Naive thymus-derived CD8-positive, alpha-beta T cell (primary cell): ENCODE measurements around the gene USP32. TPM values are rescaled to one million over a fixed set of nuclear protein-coding genes. Genes with fewer than 3 reads are reported as not detected.
A peak's percentile ranks its signal among the peaks of the same experiment; 100 is the strongest.
"Not testable (repeated sequence)": the region's sequence is repeated elsewhere in the genome, so short reads cannot be mapped to it uniquely, and the experiment has no call there.

ENCODE experiments used
- ATAC-seq, 2 donors: fragments of 150-1000 bp; cut with Tn5 transposase in 1 of 2; sonication (Bioruptor Pico), chemical (Tn5 transposase) in 1 of 2; 1 replicate in 1 of 2; 2 replicates in 1 of 2; pipeline ENCODE4 v1.10.0; 2021; ENCODE audit warnings: mild to moderate bottlenecking in 2 of 2, moderate library complexity in 2 of 2
- POLR2A ChIA-PET: fragments of 350-600 bp; sonication (Branson Sonifier 250); formaldehyde crosslinking; loops from one replicate; lab custom pipeline; 2021; ENCODE audit warnings: antibody characterized with exemption; lab: Charles Lee
- DNase-seq, 10 donors: peaks; one replicate each; pipeline versions ENCODE4 v3.0.0 to v3.0.0-alpha.2; 2020 to 2022
- H3K27ac Mint-ChIP-seq, 10 donors: one replicate each; pipeline ENCODE4 v1.8.0; 2020 to 2022; ENCODE audit warnings: mild to moderate bottlenecking in 10 of 10, mixed read lengths in 10 of 10, moderate library complexity in 4 of 10, inconsistent platforms in 1 of 10
- H3K27me3 Mint-ChIP-seq, 5 donors: one replicate each; pipeline ENCODE4 v1.8.0; 2021 to 2022; ENCODE audit warnings: mixed read lengths in 5 of 5
- H3K36me3 Mint-ChIP-seq, 3 donors: one replicate each; pipeline ENCODE4 v1.8.0; 2020 to 2022; ENCODE audit warnings: mixed read lengths in 3 of 3, mild to moderate bottlenecking in 2 of 3, inconsistent platforms in 1 of 3
- H3K4me1 Mint-ChIP-seq, 4 donors: one replicate each; pipeline ENCODE4 v1.8.0; 2021 to 2022; ENCODE audit warnings: mixed read lengths in 4 of 4
- H3K4me3 Mint-ChIP-seq, 10 donors: one replicate each; pipeline ENCODE4 v1.8.0; 2020 to 2022; ENCODE audit warnings: mild to moderate bottlenecking in 10 of 10, mixed read lengths in 10 of 10, moderate library complexity in 6 of 10, inconsistent platforms in 1 of 10
- H3K9me3 Mint-ChIP-seq, 9 donors: one replicate each; pipeline ENCODE4 v1.8.0; 2020 to 2022; ENCODE audit warnings: mixed read lengths in 9 of 9, mild to moderate bottlenecking in 3 of 9, inconsistent platforms in 1 of 9, moderate library complexity in 1 of 9
- polyA plus RNA-seq, 3 donors: library from polyadenylated mRNA; unstranded; fragments of 300-500 nt; fragmentation: Illumina TruSeq; gene quantifications; one replicate each; pipeline ENCODE4 v1.2.3, GENCODE V29; 2021
- total RNA-seq, 8 experiments: library from RNA in 2 of 8; stranded (reverse) in 2 of 8; gene quantifications; one replicate each; pipeline ENCODE4 v1.2.3 and lab custom pipeline; 2021 to 2026

The USP32 gene
- total and polyA plus RNA-seq, 5 experiments from 2014 or later: 3.9 to 36.6 (median 5.6) TPM

GRCh38 chr17:60422162-60422665 lies 30.3 kb upstream of the USP32 start, which contains the start of gene CHCT1:
CHCT1 (plus strand) TSS chr17:60422489; CDS start chr17:60422593, 104 bp downstream.
- ATAC-seq (no peak), DNase-seq (no peak)
- POLR2A ChIA-PET: no interaction called here
- Mint-ChIP-seq H3K4me1 (peaks cover 5 to 9% (median 7%) of the 10 kb centered on the region in 4 donors), H3K36me3 (no peaks in the 10 kb centered on the region), H3K27me3 (no peaks in the 10 kb centered on the region), H3K9me3 (no peaks in the 10 kb centered on the region), H3K4me3 (peak within 1 kb of the TSS; percentile 74 to 90 (median 84)), H3K27ac (peak within 1 kb of the TSS; percentile 72 to 93 (median 86))

- peak overlapping the region; percentile 74 to 90 (median 84) for H3K4me3 Mint-ChIP-seq
- peak overlapping the region; percentile 72 to 93 (median 86) for H3K27ac Mint-ChIP-seq
- ATAC-seq (peak; percentile 95), DNase-seq (peak; percentile 47 to 83 (median 69))
- no peaks in the 10 kb centered on the region for H3K27me3 Mint-ChIP-seq
- H3K4me1 Mint-ChIP-seq: peaks cover 5 to 9% (median 7%) of the 10 kb centered on the region in 4 donors
- no peaks in the 10 kb centered on the region for H3K36me3 Mint-ChIP-seq
- H3K9me3 Mint-ChIP-seq: no peaks in the 10 kb centered on the region
- POLR2A ChIA-PET: no interaction called here
These were observed 29.6 kb upstream of the USP32 start for GRCh38 chr17:60421273-60422161.

GRCh38 chr17:60419875-60420274 lies 27.9 kb upstream of the USP32 start:
- ATAC-seq, H3K27ac Mint-ChIP-seq, H3K4me3 Mint-ChIP-seq, POLR2A ChIA-PET, DNase-seq, H3K4me1 Mint-ChIP-seq, H3K27me3 Mint-ChIP-seq, H3K36me3 Mint-ChIP-seq, H3K9me3 Mint-ChIP-seq: not testable (repeated sequence)

GRCh38 chr17:60419003-60419402 lies 27.1 kb upstream of the USP32 start:
- DNase-seq, ATAC-seq, H3K27ac Mint-ChIP-seq, H3K4me1 Mint-ChIP-seq, H3K9me3 Mint-ChIP-seq, H3K27me3 Mint-ChIP-seq, H3K36me3 Mint-ChIP-seq: not testable (repeated sequence)
- peak overlapping the region in 1 of 10 donors; percentile 13 for H3K4me3 Mint-ChIP-seq
- POLR2A ChIA-PET: interaction anchor here (1.0 kb wide), 1 partner anchor 27 kb away, joined by 3 read pairs; no protein-coding TSS in a partner anchor

GRCh38 chr17:60416368-60416925 lies 24.5 kb upstream of the USP32 start:
- no peak for ATAC-seq
- no peak overlapping the region for H3K4me3 Mint-ChIP-seq
- H3K27ac Mint-ChIP-seq: no peak overlapping the region

GRCh38 chr17:60415146-60415545 lies 23.2 kb upstream of the USP32 start:
- H3K4me1 Mint-ChIP-seq: peaks cover 0 to 2% (median under 1%) of the 10 kb centered on the region in 4 donors
- H3K36me3 Mint-ChIP-seq: no peaks in the 10 kb centered on the region
- ATAC-seq (no peak), DNase-seq (no peak)
- POLR2A ChIA-PET: no interaction called here
- peaks cover 0 to 2% (median 0%) of the 10 kb centered on the region in 5 donors for H3K27me3 Mint-ChIP-seq
- no peaks in the 10 kb centered on the region for H3K9me3 Mint-ChIP-seq
- H3K27ac Mint-ChIP-seq: no peak overlapping the region
- H3K4me3 Mint-ChIP-seq: no peak overlapping the region

More at GRCh38 chr17:60416368-60416925, 24.5 kb upstream of the USP32 start:
- Mint-ChIP-seq H3K4me1 (peaks cover 5 to 7% (median 5%) of the 10 kb centered on the region in 4 donors), H3K27me3 (no peaks in the 10 kb centered on the region), H3K9me3 (no peaks in the 10 kb centered on the region), H3K36me3 (no peaks in the 10 kb centered on the region)
- no peak for DNase-seq
- POLR2A ChIA-PET: no interaction called here

- Mint-ChIP-seq H3K4me1 (no peaks in the 10 kb centered on the region), H3K36me3 (no peaks in the 10 kb centered on the region), H3K27ac (peak overlapping the region in 1 of 10 donors; percentile 17), H3K4me3 (no peak overlapping the region), H3K9me3 (no peaks in the 10 kb centered on the region), H3K27me3 (peaks cover 0 to 4% (median 0%) of the 10 kb centered on the region in 5 donors)
- ATAC-seq (no peak), DNase-seq (no peak)
- POLR2A ChIA-PET: no interaction called here
These were observed 20.8 kb upstream of the USP32 start for GRCh38 chr17:60412701-60413100.

- no peaks in the 10 kb centered on the region for H3K36me3 Mint-ChIP-seq
- no peaks in the 10 kb centered on the region for H3K9me3 Mint-ChIP-seq
- peaks cover 0 to 10% (median 0%) of the 10 kb centered on the region in 5 donors for H3K27me3 Mint-ChIP-seq
- ATAC-seq: no peak
- H3K4me1 Mint-ChIP-seq: no peaks in the 10 kb centered on the region
- no peak for DNase-seq
- POLR2A ChIA-PET: no interaction called here
- no peak overlapping the region for H3K4me3 Mint-ChIP-seq
- H3K27ac Mint-ChIP-seq: no peak overlapping the region
These were observed 18.1 kb upstream of the USP32 start for GRCh38 chr17:60410001-60410400.

GRCh38 chr17:60406887-60407286 lies 15.0 kb upstream of the USP32 start:
- no peaks in the 10 kb centered on the region for H3K4me1 Mint-ChIP-seq

GRCh38 chr17:60403962-60404361 lies 12.0 kb upstream of the USP32 start:
- POLR2A ChIA-PET: no interaction called here
- peaks cover 0 to 10% (median 0%) of the 10 kb centered on the region in 5 donors for H3K27me3 Mint-ChIP-seq
- H3K4me3 Mint-ChIP-seq: no peak overlapping the region
- no peak for ATAC-seq
- H3K36me3 Mint-ChIP-seq: no peaks in the 10 kb centered on the region
- H3K9me3 Mint-ChIP-seq: no peaks in the 10 kb centered on the region
- H3K27ac Mint-ChIP-seq: peak overlapping the region in 1 of 10 donors; percentile 29
- peaks cover 0 to 7% (median 1%) of the 10 kb centered on the region in 4 donors for H3K4me1 Mint-ChIP-seq
- no peak for DNase-seq

More at GRCh38 chr17:60406887-60407286, 15.0 kb upstream of the USP32 start:
- Mint-ChIP-seq H3K36me3 (no peaks in the 10 kb centered on the region), H3K4me3 (no peak overlapping the region), H3K9me3 (no peaks in the 10 kb centered on the region), H3K27ac (no peak overlapping the region), H3K27me3 (peaks cover 0 to 10% (median 0%) of the 10 kb centered on the region in 5 donors)
- no peak for DNase-seq
- POLR2A ChIA-PET: no interaction called here
- ATAC-seq: no peak

GRCh38 chr17:60403523-60403810 lies 11.5 kb upstream of the USP32 start:
- no peak for ATAC-seq
- no peak for DNase-seq
- Mint-ChIP-seq H3K27me3 (peaks cover 0 to 10% (median 0%) of the 10 kb centered on the region in 5 donors), H3K27ac (peak overlapping the region in 1 of 10 donors; percentile 25), H3K9me3 (no peaks in the 10 kb centered on the region), H3K4me3 (no peak overlapping the region), H3K36me3 (no peaks in the 10 kb centered on the region), H3K4me1 (peaks cover 1 to 12% (median 5%) of the 10 kb centered on the region in 4 donors)
- POLR2A ChIA-PET: no interaction called here

GRCh38 chr17:60401819-60402218 lies 9.9 kb upstream of the USP32 start:
- POLR2A ChIA-PET: interaction anchor here (0.8 kb wide), 1 partner anchor 9 kb away, joined by 3 read pairs; no protein-coding TSS in a partner anchor
- ATAC-seq (no peak), DNase-seq (no peak)
- no peak overlapping the region for H3K27ac Mint-ChIP-seq
- no peaks in the 10 kb centered on the region for H3K36me3 Mint-ChIP-seq
- H3K27me3 Mint-ChIP-seq: peaks cover 0 to 5% (median 0%) of the 10 kb centered on the region in 5 donors
- H3K4me3 Mint-ChIP-seq: no peak overlapping the region
- H3K9me3 Mint-ChIP-seq: no peaks in the 10 kb centered on the region
- H3K4me1 Mint-ChIP-seq: peaks cover 4 to 25% (median 14%) of the 10 kb centered on the region in 4 donors
